GM12892 (cell line): Measurements from ENCODE around the gene IBA57.

ENCODE experiments used
- POLR2A ChIP-seq: IDR thresholded peaks from 2 replicates; pipeline ENCODE4 v1.6.1; 2011; ENCODE audit warnings: low read depth, low read length, control low read depth
- POLR2AphosphoS5 ChIP-seq: IDR thresholded peaks from 2 replicates; pipeline ENCODE4 v1.6.1; 2011; ENCODE audit warnings: low read depth, low read length, control low read depth

DNA sequence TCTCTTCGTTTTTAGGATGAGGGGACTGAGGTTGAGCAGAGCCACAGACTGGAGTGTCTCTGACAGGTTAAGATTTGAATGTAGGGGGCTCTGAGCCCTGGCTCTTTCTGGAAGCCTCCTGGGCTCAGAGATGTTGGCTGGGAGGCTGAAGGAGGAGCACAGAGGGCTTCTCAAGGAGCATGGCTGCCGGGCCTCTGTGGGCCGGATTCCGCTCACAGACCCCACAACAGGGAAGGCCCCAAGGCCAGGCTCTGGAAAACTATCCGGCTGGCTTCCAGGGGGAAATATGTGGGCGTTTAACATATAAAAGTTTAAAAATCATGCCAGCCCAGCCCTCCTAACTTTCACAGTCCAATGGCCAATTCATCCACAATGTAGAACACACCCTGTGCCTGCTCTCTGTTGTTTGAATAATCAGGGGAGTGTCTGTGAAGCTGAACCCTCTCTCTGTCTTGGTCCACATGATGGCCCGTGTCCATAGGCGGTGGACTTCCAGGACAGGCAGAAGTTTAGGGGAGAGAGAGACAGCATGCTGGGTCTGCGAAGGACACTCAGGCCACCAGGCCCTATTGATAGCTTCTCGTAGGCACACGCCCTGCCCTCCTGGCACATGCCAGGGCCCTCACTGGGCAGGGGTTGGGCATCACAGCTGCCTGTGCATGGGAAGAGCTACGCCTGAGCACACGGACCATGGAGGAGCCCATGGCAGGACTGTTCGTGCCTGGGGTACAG lies 53.1 kb downstream of the IBA57 start:
- TF ChIP-seq POLR2A (no peak), POLR2AphosphoS5 (no peak)
